Right forelimb (tissue), 1 donor: ENCODE measurements around the gene PARP8.
"Not testable (repeated sequence)": the region's sequence is repeated elsewhere in the genome, so short reads cannot be mapped to it uniquely, and the experiment has no call there.

ENCODE experiments used
- DNase-seq: peaks from one replicate; pipeline ENCODE4 v3.0.0-alpha.2; 2018

PARP8 gene, protein sequence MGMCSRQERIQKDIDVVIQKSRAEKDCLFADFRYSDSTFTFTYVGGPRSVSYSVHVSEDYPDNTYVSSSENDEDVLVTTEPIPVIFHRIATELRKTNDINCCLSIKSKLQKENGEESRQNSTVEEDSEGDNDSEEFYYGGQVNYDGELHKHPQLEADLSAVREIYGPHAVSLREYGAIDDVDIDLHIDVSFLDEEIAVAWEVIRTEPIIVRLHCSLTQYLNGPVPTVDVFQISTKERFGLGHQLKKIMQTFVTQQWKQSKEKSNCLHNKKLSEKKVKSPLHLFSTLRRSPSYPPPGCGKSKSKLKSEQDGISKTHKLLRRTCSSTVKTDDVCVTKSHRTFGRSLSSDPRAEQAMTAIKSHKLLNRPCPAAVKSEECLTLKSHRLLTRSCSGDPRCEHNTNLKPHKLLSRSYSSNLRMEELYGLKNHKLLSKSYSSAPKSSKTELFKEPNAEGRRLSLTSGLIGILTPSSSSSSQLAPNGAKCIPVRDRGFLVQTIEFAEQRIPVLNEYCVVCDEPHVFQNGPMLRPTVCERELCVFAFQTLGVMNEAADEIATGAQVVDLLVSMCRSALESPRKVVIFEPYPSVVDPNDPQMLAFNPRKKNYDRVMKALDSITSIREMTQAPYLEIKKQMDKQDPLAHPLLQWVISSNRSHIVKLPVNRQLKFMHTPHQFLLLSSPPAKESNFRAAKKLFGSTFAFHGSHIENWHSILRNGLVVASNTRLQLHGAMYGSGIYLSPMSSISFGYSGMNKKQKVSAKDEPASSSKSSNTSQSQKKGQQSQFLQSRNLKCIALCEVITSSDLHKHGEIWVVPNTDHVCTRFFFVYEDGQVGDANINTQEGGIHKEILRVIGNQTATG

DNA sequence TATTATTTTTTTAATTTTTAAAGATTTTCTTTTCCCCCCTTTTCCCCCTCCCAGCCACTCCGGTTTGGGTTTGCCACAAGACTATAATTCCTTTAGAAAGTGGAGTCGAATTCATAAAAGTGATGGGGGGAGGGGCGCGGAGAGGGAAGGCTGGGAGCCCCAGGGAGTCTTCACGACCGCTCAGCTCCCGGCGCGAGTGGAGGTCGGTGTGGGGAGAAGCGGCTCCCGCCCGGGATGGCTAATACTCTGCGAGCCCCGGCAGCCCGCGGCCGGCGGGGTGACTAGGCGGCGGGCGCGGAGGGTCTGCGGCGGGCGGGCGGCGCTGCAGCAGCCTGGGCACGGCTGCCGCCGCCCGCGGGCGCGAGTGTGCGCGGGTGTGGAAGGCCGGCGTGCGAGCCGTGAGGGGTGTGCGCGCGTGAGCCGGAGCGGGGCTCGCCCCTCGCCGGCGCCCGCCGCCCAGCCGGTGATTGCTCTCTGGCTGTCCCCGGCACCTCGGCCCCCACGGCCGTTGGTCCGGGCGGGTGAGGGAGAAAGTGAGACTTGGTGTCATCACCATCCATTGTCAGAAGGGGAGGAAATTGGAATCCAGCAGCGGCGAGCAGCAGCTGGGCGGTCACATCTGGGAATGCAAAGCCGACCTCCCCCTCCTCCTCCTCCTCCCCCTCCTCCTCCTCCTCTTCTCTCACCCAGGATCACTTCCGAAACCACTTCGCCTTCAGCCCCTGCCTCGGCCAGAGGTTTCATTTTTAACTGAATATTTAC, at the start of gene PARP8:
Gene PARP8 (plus strand): TSS at position 377 of the 762 bp plus-strand sequence. CDS start 459 bp downstream, outside the sequence.
- peak; percentile 76 for DNase-seq

DNA sequence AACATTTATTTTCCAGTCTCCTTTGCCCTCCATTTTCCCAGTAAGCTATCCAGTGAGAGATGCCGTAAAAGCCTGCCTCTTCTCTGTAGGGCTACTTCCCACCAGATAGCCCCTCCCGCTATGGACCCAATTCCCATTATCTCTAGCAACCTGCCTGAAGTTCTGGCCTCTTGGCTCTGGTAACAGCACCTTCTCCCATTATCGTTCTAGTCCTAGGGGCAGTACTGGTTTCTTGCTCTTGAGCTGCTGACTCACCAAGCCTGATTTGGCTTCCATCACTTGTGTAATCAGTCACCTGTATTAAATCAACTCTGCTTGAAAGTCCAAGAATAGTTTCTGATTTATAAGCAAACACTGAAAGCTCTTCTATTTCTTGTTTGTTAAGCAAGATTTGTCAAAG, 42.8 kb upstream of the PARP8 start:
- no peak for DNase-seq

DNA sequence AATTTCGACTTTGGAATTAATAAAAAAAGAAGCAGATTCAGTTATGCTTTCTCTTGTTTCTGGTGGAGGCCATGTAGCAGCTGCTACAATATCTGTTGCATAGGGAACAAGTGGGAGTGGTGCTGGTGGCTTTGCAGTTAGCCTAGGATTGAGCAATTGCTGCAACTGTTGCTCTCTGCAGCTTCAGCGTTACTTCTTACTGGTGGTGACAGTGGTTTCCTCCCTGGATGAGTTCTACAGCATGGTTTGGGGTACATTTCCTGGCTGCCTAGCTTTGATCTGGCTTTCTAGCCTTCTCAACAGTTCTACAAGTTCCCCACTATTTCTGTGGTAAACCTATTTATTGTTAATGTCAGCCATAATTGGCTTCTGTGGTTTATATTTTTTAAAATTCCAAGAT, 31.6 kb upstream of the PARP8 start:
- not testable (repeated sequence) for DNase-seq

GRCh38 chr5:50637576-50637975, 28.9 kb upstream of the PARP8 start:
- DNase-seq, result not testable (repeated sequence)

GRCh38 chr5:50646591-50646990, 19.8 kb upstream of the PARP8 start:
- no peak for DNase-seq

GRCh38 chr5:50647726-50648125, 18.7 kb upstream of the PARP8 start:
- DNase-seq, result no peak

DNA sequence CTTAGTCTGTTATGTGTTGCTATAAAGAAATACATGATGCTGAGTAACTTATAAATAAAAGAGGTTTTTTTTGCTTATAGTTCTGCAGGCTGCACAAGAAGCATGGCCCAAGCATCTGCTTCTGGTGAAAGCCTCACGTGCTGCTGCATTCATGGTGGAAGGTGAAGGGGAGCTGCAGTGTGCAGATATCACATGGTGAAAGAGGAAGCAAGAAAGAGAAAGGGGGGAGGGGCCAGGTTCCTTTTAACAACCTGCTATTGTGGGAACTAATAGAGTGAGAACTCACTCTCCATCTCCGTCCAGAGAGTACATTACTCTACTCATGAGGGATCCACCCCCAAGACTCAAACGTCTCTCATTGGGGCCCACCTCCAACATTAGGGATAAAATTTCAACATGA, 12.5 kb upstream of the PARP8 start:
- no peak for DNase-seq

GRCh38 chr5:50655067-50655809, 11.2 kb upstream of the PARP8 start:
- DNase-seq, result no peak

GRCh38 chr5:50655810-50656205, 10.6 kb upstream of the PARP8 start:
- no peak for DNase-seq

GRCh38 chr5:50657044-50657443, 9.4 kb upstream of the PARP8 start:
- DNase-seq, result no peak

GRCh38 chr5:50658246-50658645, 8.2 kb upstream of the PARP8 start:
- no peak for DNase-seq

- no peak for DNase-seq
Observed at GRCh38 chr5:50663636-50664035, 2.8 kb upstream of the PARP8 start.

DNA sequence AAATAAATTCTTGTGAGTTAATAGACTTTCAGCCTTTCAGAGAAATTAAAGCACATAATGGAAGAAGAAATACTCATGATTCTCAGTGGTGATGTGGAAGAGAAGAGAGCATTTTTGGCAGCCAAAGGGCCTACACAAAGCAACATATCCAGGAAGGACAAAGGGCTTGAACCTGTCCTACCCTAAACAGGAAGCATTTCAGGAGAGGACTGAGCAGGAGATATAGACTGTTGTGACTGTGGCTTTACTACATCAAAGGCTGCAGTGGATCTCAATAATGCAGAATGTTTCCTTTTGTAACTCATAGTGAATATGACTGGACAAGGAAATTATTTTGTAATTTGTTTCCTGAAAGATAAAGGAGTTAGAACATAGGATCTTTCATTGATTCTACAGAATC, 1.3 kb upstream of the PARP8 start:
- DNase-seq, result no peak

DNA sequence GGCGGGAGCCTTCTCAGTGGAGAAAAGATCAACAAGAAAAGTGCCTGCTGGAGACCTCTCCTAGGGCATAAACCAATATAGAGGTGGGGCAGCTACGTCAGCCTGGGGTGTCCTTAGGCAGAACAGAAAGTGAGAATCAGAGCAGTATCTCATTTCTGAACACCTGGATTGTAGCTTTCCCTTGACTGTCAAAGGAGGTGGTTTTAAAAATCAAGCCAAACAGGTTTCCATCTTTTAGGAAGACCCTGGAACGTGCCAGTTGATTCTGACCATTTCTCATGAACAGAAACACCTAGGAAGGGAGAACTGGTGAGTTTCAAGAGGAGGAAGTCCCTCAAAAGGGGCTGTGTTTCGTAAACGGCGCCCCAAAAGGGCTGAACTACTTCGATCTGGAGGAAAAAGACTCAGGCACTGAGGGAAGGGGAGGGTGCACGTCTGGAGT, 655 bp upstream of the PARP8 start:
- not testable (repeated sequence) for DNase-seq

DNA sequence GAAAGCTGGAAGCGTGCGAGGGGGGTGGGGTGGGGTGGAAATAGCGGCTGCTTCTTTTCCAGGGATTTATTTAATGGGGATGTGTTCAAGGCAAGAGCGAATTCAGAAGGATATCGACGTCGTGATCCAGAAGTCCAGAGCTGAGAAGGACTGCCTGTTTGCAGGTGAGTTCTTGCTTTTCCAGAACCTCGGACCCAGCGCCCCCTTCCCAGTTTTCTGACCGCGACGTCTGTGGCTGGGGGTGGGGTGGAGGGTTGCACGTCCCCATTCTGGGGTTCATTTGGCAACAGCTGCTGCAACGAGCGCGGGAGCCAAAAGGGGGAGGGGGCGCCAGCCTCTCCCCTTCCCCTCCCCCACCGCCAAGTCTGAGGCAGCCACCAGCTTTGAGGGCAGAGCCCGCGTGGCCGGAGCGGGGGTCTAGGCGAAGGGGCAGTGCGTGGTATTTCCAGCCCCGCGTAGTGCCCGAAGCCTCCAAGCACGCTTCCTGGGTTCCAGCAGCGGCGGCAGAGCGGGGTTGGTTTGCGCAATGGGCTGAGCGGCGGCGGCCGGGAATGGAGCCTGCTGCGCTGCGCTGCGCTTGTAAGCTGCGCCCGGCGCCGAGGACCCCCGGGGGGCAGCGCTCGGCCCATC, 701 bp downstream of the PARP8 start:
- peak; percentile 78 for DNase-seq

- peak; percentile 74 for DNase-seq
Observed at GRCh38 chr5:50667653-50668595, 1.5 kb downstream of the PARP8 start.

- not testable (repeated sequence) for DNase-seq
Observed at GRCh38 chr5:50668636-50669035, 2.2 kb downstream of the PARP8 start.

GRCh38 chr5:50672663-50673062, 6.2 kb downstream of the PARP8 start:
- no peak for DNase-seq

DNA sequence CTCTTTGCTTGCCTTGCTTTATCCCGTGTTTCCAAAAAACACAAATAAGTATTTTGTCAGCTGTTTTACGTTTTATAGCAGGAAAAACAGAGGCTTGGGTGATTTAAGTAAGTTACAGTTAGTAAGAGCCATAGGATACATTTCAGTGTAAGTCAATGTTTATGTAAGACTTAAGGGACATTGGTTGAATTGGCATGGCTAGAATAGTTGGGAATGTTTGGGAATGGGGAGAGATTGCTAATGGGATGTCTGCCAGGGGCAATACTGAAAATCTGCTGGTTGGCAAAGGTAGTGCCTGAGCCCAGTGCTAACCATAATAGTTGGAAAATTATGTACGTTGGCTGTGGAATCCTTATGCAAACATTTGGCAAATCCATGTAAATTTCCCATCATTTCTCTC, 7.0 kb downstream of the PARP8 start:
- DNase-seq, result not testable (repeated sequence)

DNA sequence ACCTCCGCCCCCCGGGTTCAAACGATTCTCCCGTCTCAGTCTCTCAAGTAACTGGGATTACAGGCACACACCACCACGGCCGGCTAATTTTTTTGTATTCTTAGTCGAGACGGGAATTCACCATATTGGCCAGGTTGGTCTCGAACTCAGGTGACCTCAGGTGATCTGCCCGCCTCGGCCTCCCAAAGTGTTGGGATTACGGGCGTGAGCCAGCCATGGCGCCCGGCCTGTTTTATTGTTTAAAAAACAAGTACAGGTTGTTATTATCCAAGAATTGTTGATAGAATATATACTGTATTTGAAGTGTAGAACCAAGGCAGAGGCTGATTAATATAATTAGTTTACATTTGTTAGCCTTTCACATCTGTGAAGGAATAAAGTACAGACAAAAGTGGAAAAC, 8.9 kb downstream of the PARP8 start:
- DNase-seq, result no peak

DNA sequence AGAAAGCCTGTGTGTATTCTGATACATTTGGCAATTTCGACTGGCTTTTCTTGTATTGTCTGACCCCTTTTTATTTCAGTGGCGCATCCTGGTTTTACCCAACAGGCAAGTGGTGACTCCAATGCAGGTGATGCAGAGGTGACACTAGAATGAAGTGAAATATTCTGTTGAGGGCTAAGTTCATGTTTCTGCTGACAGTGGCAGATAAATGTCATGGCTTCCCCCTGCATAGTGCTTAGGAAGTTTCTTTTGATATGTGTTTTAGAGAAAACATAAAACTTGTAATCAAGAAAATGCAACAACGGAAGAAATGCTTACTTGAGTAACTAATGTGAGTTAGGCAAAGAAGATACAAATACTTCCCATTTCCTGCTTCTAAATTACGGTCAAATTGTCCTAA, 13.1 kb downstream of the PARP8 start:
- not testable (repeated sequence) for DNase-seq
